Smooth muscle cell (in vitro differentiated cells): ENCODE results near the gene SAG. TPM values are rescaled to one million over a fixed set of nuclear protein-coding genes. Genes with fewer than 3 reads are reported as not detected.

Experiments
- DNase-seq: peaks from one replicate; lab custom pipeline; 2025; ENCODE audit not compliant: unreplicated experiment; lab: John Stamatoyannopoulos, UW
- H2AFZ ChIP-seq: fragments of 200-600 bp; sonication (generic); 2 replicates; pipeline ENCODE4 v1.6.0; 2016; ENCODE audit warnings: antibody characterized with exemption, low read depth, mild to moderate bottlenecking
- H3F3A ChIP-seq: fragments of 200-600 bp; sonication (generic); 2 replicates; pipeline ENCODE4 v1.6.0; 2017; ENCODE audit warnings: antibody characterized with exemption, low read depth
- H3K27ac ChIP-seq: fragments of 200-600 bp; sonication (generic); 2 replicates; pipeline ENCODE4 v1.5.1; 2016; ENCODE audit warnings: low read depth, mild to moderate bottlenecking
- H3K27me3 ChIP-seq: fragments of 200-600 bp; sonication (generic); 2 replicates; pipeline ENCODE4 v1.6.1; 2016; ENCODE audit warnings: low read depth, mild to moderate bottlenecking
- H3K36me3 ChIP-seq: fragments of 200-600 bp; sonication (generic); 2 replicates; pipeline ENCODE4 v1.5.1; 2016; ENCODE audit warnings: low read depth
- H3K4me1 ChIP-seq: fragments of 200-600 bp; sonication (generic); 2 replicates; pipeline ENCODE4 v1.5.1; 2016; ENCODE audit warnings: low read depth
- H3K4me2 ChIP-seq: fragments of 200-600 bp; sonication (generic); 2 replicates; pipeline ENCODE4 v1.6.0; 2016; ENCODE audit warnings: mild to moderate bottlenecking
- H3K4me3 ChIP-seq: fragments of 200-600 bp; sonication (generic); 2 replicates; pipeline ENCODE4 v1.5.1; 2016; ENCODE audit warnings: mild to moderate bottlenecking
- H3K79me2 ChIP-seq: fragments of 200-600 bp; sonication (generic); 2 replicates; pipeline ENCODE4 v1.6.0; 2016; ENCODE audit warnings: low read depth, mild to moderate bottlenecking
- H3K9ac ChIP-seq: fragments of 200-600 bp; sonication (generic); 2 replicates; pipeline ENCODE4 v1.6.0; 2016; ENCODE audit warnings: low read depth
- H3K9me3 ChIP-seq: fragments of 200-600 bp; sonication (generic); replicated peaks from 2 replicates; pipeline ENCODE4 v1.5.1; 2016; ENCODE audit warnings: low read depth
- H4K20me1 ChIP-seq: fragments of 200-600 bp; sonication (generic); 2 replicates; pipeline ENCODE4 v1.6.0; 2016; ENCODE audit warnings: low read depth
- CTCF ChIP-seq: fragments of 200-600 bp; sonication (generic); IDR thresholded peaks from 2 replicates; pipeline ENCODE4 v1.5.1; 2017; ENCODE audit warnings: borderline replicate concordance, mild to moderate bottlenecking, antibody characterized with exemption; ENCODE audit not compliant: insufficient read depth, poor library complexity, severe bottlenecking
- WGBS: methylation state at CpG from one replicate; pipeline ENCODE4 v1.1.7; 2016; ENCODE audit warnings: low lambda C conversion rate; 5-methylcytosine and 5-hydroxymethylcytosine counted together
- polyA plus RNA-seq: library from polyadenylated mRNA; unstranded; fragments of >200 nt; fragmentation: Nextera tagmentation; extraction: Ambion mirVana; gene quantifications from 2 replicates; pipeline ENCODE4 v1.2.1, GENCODE V29; 2016
- small RNA-seq: library from RNA; depleted of rRNA; stranded (forward); fragments of <200 nt; gene quantifications from one replicate; pipeline ENCODE3, GENCODE V24; 2014
- total RNA-seq: library from RNA; depleted of rRNA; stranded (reverse); fragments of >200 nt; gene quantifications from 2 replicates; pipeline ENCODE4 v1.2.3, GENCODE V29; 2014

SAG gene
- total and polyA plus RNA-seq, 2 experiments from 2014 or later = not detected

- no peaks in the 10 kb centered on the region for H3K36me3 ChIP-seq
- no peak for DNase-seq
- WGBS = 92% methylated on average over 8 of the region's 8 CpGs
- H3K9me3 ChIP-seq = no peaks in the 10 kb centered on the region
- no peak overlapping the region for H3K9ac ChIP-seq
- H4K20me1 ChIP-seq = peaks cover 19% of the 10 kb centered on the region
- H3K79me2 ChIP-seq = peaks cover 29% of the 10 kb centered on the region
- no peak overlapping the region for H3K27ac ChIP-seq
- no peak overlapping the region for H3K4me3 ChIP-seq
- no peak for TF ChIP-seq CTCF
- no peak overlapping the region for H3K4me2 ChIP-seq
- H2AFZ ChIP-seq = no peak overlapping the region
- peaks cover 14% of the 10 kb centered on the region for H3F3A ChIP-seq
- H3K4me1 ChIP-seq = peaks cover 10% of the 10 kb centered on the region
- H3K27me3 ChIP-seq = no peaks in the 10 kb centered on the region
Observed at GRCh38 chr2:233389601-233390125, 82.0 kb downstream of the SAG start.

GRCh38 chr2:233395687-233396086, 88.1 kb downstream of the SAG start:
- no peak for TF ChIP-seq CTCF
- Histone ChIP-seq H2AFZ (no peak overlapping the region), H4K20me1 (no peaks in the 10 kb centered on the region), H3K4me3 (no peak overlapping the region), H3K36me3 (no peaks in the 10 kb centered on the region), H3K4me1 (no peaks in the 10 kb centered on the region), H3K27ac (no peak overlapping the region), H3F3A (no peaks in the 10 kb centered on the region), H3K9ac (no peak overlapping the region), H3K4me2 (no peak overlapping the region), H3K79me2 (peaks cover 6% of the 10 kb centered on the region), H3K27me3 (no peaks in the 10 kb centered on the region), H3K9me3 (no peaks in the 10 kb centered on the region)
- WGBS = 93% methylated on average over 7 of the region's 7 CpGs
- DNase-seq = no peak

Small RNA genes within 50 kb of the gene (small RNA-seq; reads per million reads assigned to genes)
- gene RF00019 (not detected), gene SCARNA5 (154 reads per million, percentile 99 among the genes with 10 or more reads in this experiment), gene SCARNA6 (40.3 reads per million, percentile 95 among the genes with 10 or more reads in this experiment)

Other genes with a start within 250 kb of the SAG start
- gene INPP5D, start 247.5 kb upstream of the SAG start, total RNA-seq = 9.9 and 17.8 TPM in 2 replicates
- 5.6 and 24.5 TPM in 2 replicates for gene INPP5D, start 247.5 kb upstream of the SAG start, polyA plus RNA-seq
- gene ATG16L1, start 56.1 kb upstream of the SAG start, total RNA-seq = 25.6 and 26.4 TPM in 2 replicates
- gene ATG16L1, start 56.1 kb upstream of the SAG start, polyA plus RNA-seq = 11.2 and 12.5 TPM in 2 replicates
- 10.6 and 12.2 TPM in 2 replicates for gene DGKD, start 46.7 kb downstream of the SAG start, total RNA-seq
- 14.2 and 19.4 TPM in 2 replicates for gene DGKD, start 46.7 kb downstream of the SAG start, polyA plus RNA-seq